ENCODE results near the gene DAB1. TPM values are rescaled to one million over a fixed set of nuclear protein-coding genes. Genes with fewer than 3 reads are reported as not detected.
"Not testable (repeated sequence)": the region's sequence is repeated elsewhere in the genome, so short reads cannot be mapped to it uniquely, and the experiment has no call there.

Gene DAB1
- total RNA-seq, 1 donor from 2014 or later: 0.25 TPM

DNA sequence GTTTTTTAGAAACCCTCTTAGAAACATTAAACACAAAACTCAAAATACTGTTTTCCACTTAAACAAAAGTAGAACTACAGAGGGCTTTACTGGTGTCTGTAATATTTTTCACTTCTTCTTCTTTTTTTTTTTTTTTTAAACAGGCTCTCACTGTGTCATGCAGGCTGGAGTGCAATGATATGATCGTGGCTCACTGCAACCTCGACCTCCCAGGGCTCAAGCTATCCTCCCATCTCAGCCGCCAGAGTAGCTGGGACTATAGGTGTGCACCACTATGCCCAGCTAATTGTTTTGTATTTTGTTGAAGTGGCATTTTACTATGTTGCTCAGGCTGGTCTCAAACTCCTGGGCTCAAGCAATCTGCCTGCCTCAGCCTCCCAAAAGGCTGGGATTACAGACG is 194.8 kb downstream of the DAB1 start:
- TF ChIP-seq, protein P1, sequence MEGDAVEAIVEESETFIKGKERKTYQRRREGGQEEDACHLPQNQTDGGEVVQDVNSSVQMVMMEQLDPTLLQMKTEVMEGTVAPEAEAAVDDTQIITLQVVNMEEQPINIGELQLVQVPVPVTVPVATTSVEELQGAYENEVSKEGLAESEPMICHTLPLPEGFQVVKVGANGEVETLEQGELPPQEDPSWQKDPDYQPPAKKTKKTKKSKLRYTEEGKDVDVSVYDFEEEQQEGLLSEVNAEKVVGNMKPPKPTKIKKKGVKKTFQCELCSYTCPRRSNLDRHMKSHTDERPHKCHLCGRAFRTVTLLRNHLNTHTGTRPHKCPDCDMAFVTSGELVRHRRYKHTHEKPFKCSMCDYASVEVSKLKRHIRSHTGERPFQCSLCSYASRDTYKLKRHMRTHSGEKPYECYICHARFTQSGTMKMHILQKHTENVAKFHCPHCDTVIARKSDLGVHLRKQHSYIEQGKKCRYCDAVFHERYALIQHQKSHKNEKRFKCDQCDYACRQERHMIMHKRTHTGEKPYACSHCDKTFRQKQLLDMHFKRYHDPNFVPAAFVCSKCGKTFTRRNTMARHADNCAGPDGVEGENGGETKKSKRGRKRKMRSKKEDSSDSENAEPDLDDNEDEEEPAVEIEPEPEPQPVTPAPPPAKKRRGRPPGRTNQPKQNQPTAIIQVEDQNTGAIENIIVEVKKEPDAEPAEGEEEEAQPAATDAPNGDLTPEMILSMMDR (IDR thresholded peaks at IDR 0.05; ENCODE audit: insufficient read depth, low read length, poor library complexity, severe bottlenecking): no peak
- no peaks in the 10 kb centered on the region for H3K27me3 ChIP-seq (ENCODE audit: control insufficient read depth, insufficient read depth, low read length)
- DNase-seq (ENCODE audit: low read depth): no peak

DNA sequence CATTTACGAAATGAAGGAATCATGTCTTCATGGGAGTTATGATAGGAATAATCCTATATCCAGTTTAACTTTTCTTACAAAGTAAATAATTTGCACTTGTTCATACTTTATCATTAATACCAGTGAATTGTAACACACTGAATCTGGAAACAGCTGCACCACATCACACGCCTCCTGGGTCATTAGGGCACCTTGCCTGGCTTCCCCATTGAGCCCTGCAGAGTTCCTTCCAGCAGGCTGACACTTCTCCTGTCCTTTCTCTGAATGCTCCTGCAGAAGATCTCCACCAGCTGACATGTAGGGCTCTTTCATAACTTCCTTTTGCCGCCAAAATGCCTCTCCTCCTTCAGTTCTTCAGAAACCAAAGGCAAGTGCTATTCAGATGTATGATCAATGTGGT is 201.1 kb downstream of the DAB1 start:
- Histone ChIP-seq H3K4me3 (ENCODE audit: low read depth, low read length) (no peak overlapping the region), H3K36me3 (ENCODE audit: control insufficient read depth, insufficient read depth, low read length) (no peaks in the 10 kb centered on the region), H3K27me3 (ENCODE audit: control insufficient read depth, insufficient read depth, low read length) (no peaks in the 10 kb centered on the region)
- no peak for DNase-seq (ENCODE audit: low read depth)
- TF ChIP-seq, protein P1 (IDR thresholded peaks at IDR 0.05; ENCODE audit: insufficient read depth, low read length, poor library complexity, severe bottlenecking): no peak

More for the DNA sequence above, 194.8 kb downstream of the DAB1 start:
- Histone ChIP-seq H3K36me3 (ENCODE audit: control insufficient read depth, insufficient read depth, low read length) (no peaks in the 10 kb centered on the region), H3K4me3 (ENCODE audit: low read depth, low read length) (no peak overlapping the region)

DNA sequence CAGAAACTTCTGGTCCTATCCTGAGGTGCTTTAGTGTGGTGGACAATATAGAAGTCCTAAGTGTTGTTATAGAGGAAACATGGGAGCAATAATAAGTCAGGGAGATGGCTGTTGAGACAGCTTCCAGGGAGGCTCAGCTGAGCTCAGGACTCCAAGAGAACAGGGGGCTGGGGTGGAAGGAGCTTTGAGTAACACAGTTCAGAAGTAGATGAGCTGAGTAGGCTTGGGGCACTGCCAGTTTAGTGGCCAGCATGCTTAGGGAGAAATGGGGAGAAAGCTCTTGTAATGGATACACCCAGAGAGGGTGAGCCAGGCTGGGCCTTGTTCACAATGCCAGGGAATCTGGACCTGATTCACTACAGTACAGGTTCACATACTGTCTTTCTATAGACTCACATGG is 201.6 kb downstream of the DAB1 start:
- Histone ChIP-seq H3K27me3 (ENCODE audit: control insufficient read depth, insufficient read depth, low read length) (no peaks in the 10 kb centered on the region), H3K4me3 (ENCODE audit: low read depth, low read length) (no peak overlapping the region), H3K36me3 (ENCODE audit: control insufficient read depth, insufficient read depth, low read length) (no peaks in the 10 kb centered on the region)
- DNase-seq (ENCODE audit: low read depth): no peak
- TF ChIP-seq, protein P1 (IDR thresholded peaks at IDR 0.05; ENCODE audit: insufficient read depth, low read length, poor library complexity, severe bottlenecking): no peak

DNA sequence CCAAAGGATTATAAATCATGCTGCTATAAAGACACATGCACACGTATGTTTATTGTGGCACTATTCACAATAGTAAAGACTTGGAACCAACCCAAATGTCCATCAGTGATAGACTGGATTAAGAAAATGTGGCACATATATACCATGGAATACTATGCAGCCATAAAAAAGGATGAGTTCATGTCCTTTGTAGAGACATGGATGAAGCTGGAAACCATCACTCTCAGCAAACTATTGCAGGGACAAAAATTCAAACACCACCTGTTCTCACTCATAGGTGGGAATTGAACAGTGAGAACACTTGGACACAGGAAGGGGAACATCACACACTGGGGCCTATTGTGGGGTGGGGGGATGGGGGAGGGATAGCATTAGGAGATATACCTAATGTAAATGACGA is 203.0 kb downstream of the DAB1 start:
- H3K36me3 ChIP-seq (ENCODE audit: control insufficient read depth, insufficient read depth, low read length); H3K4me3 ChIP-seq (ENCODE audit: low read depth, low read length): not testable (repeated sequence)

DNA sequence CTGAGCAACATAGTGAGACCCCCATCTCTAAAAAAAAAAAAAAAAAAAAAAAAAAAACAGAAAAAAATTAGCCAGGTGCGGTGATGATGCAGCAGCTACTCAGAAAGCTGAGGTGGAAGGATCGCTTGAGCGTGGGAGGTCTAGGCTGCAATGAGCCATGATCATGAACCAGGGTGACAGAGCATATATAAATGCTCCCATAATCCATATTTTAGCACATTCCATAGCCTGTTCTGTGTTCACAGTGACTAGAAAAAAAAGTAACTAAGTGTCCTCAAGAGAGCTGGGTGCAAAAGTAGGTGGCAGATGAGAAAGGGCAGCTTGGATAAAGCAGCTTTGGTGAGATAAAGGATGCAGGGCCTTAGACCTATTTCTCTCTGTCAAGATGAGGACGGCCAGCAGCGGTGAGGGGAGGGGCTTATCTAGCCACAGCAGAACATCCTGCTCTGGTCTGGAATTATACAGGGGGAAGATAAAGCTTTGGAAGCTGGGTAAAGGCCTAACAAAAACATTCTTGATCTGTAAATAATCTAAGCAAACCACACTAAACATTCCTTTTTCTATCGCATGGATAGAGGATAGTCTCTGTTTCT is 205.3 kb downstream of the DAB1 start:
- no peaks in the 10 kb centered on the region for H3K27me3 ChIP-seq (ENCODE audit: control insufficient read depth, insufficient read depth, low read length)
- H3K36me3 ChIP-seq (ENCODE audit: control insufficient read depth, insufficient read depth, low read length): no peaks in the 10 kb centered on the region
- TF ChIP-seq, protein P1 (IDR thresholded peaks at IDR 0.05; ENCODE audit: insufficient read depth, low read length, poor library complexity, severe bottlenecking): no peak
- no peak for DNase-seq (ENCODE audit: low read depth)
- no peak overlapping the region for H3K4me3 ChIP-seq (ENCODE audit: low read depth, low read length)

More for the DNA sequence above, 203.0 kb downstream of the DAB1 start:
- DNase-seq (ENCODE audit: low read depth); H3K27me3 ChIP-seq (ENCODE audit: control insufficient read depth, insufficient read depth, low read length): not testable (repeated sequence)

DNA sequence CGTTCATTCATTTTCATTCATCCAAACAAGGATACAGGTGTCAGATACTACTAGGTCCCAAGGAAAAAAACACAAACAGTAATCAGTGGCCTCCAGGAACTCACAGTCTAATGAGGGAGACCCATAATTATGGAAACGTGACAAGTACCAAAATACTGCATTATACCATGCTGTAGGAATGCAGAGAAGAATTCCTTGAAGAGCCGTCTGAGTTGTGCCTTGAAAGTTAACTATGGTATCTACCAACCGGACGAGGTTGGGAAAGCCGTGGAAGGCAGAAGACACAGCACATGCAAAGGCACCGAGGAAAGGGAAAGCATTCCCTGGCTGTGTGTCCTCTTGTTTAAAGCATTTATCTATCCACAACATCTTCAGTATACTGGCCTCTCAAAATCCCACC is 206.0 kb downstream of the DAB1 start:
- H3K27me3 ChIP-seq (ENCODE audit: control insufficient read depth, insufficient read depth, low read length): no peaks in the 10 kb centered on the region
- no peak for DNase-seq (ENCODE audit: low read depth)
- no peak overlapping the region for H3K4me3 ChIP-seq (ENCODE audit: low read depth, low read length)
- no peaks in the 10 kb centered on the region for H3K36me3 ChIP-seq (ENCODE audit: control insufficient read depth, insufficient read depth, low read length)
- TF ChIP-seq, protein P1 (IDR thresholded peaks at IDR 0.05; ENCODE audit: insufficient read depth, low read length, poor library complexity, severe bottlenecking): no peak

All from kidney epithelial cell (primary cell).